Activated naive CD8-positive, alpha-beta T cell treated with anti-CD3 and anti-CD28 coated beads, Interleukin-2, amount 50 U/mL, for 24 hours (primary cell): ENCODE data around the gene MROH7.

Experiments
- ATAC-seq: fragments of 150-1000 bp; cut with Tn5 transposase; one replicate; pipeline ENCODE4 v1.10.0; 2021
- DNase-seq: peaks from one replicate; pipeline ENCODE4 v3.0.0; 2021
- H3K27ac Mint-ChIP-seq: one replicate; pipeline ENCODE4 v1.8.0; 2021; ENCODE audit warnings: mild to moderate bottlenecking, mixed read lengths
- H3K27me3 Mint-ChIP-seq: one replicate; pipeline ENCODE4 v1.8.0; 2021; ENCODE audit warnings: mixed read lengths
- H3K36me3 Mint-ChIP-seq: one replicate; pipeline ENCODE4 v1.8.0; 2021; ENCODE audit warnings: low read depth, mixed read lengths
- H3K4me1 Mint-ChIP-seq: one replicate; pipeline ENCODE4 v1.8.0; 2021; ENCODE audit warnings: mixed read lengths
- H3K4me3 Mint-ChIP-seq: one replicate; pipeline ENCODE4 v1.8.0; 2021; ENCODE audit warnings: mild to moderate bottlenecking, moderate library complexity, mixed read lengths
- H3K9me3 Mint-ChIP-seq: one replicate; pipeline ENCODE4 v1.8.0; 2021; ENCODE audit warnings: mixed read lengths

The MROH7 gene

GRCh38 chr1:54685335-54685905 is 43.8 kb downstream of the MROH7 start:
- Mint-ChIP-seq H3K27me3 (no peaks in the 10 kb centered on the region), H3K4me3 (no peak overlapping the region), H3K9me3 (no peaks in the 10 kb centered on the region), H3K27ac (no peak overlapping the region), H3K4me1 (no peaks in the 10 kb centered on the region), H3K36me3 (no peaks in the 10 kb centered on the region)
- ATAC-seq (no peak), DNase-seq (no peak)

DNA sequence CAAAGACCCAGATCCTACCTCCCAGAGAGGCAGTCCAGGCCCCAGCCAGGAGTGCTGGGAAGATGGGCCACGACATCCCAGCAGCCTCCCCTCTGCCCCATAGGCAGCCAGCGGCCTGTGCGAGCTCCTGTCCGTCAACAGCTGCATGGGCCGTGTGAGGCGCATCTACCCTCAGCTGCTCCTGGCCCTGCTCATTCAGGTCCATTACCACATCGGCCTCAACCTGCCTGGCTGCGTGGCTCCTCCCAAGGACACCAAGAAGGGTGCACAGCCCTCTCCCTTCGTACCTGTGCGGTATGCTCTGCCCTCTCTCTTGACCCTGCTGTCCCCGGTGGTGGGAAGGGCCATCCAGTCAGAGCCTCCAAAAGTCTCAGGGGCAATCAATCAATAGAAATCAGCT is 44.6 kb downstream of the MROH7 start:
- H3K9me3 Mint-ChIP-seq = no peaks in the 10 kb centered on the region
- no peaks in the 10 kb centered on the region for H3K27me3 Mint-ChIP-seq

GRCh38 chr1:54694771-54695170 is 53.2 kb downstream of the MROH7 start:
- Mint-ChIP-seq H3K9me3 (no peaks in the 10 kb centered on the region), H3K4me3 (no peak overlapping the region), H3K27me3 (peaks cover 2% of the 10 kb centered on the region), H3K36me3 (no peaks in the 10 kb centered on the region), H3K4me1 (peaks cover 4% of the 10 kb centered on the region), H3K27ac (no peak overlapping the region)
- DNase-seq = no peak
- ATAC-seq = no peak

More for the DNA sequence above, 44.6 kb downstream of the MROH7 start:
- no peak overlapping the region for H3K4me3 Mint-ChIP-seq
- DNase-seq (no peak), ATAC-seq (no peak)
- no peaks in the 10 kb centered on the region for H3K36me3 Mint-ChIP-seq
- H3K4me1 Mint-ChIP-seq = no peaks in the 10 kb centered on the region
- H3K27ac Mint-ChIP-seq = no peak overlapping the region

DNA sequence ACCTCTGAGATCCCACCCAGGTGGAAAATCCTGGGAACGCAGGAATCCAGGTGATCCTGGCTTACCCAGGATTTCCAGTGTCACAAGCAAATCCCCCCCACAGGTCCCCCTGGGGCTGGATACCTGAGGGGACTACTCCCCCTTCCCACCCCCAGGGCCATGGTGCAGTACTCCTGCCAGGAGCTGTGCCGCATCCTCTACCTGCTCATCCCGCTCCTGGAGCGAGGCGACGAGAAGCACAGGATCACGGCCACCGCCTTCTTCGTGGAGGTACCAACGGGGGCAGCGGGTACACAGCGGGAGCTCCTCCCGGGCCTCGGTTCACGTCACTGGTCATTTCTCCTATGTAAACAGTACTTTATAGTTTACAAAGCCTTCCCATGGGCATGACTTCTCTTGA is 53.6 kb downstream of the MROH7 start:
- H3K27ac Mint-ChIP-seq = no peak overlapping the region
- H3K9me3 Mint-ChIP-seq = no peaks in the 10 kb centered on the region
- peaks cover 4% of the 10 kb centered on the region for H3K4me1 Mint-ChIP-seq
- H3K27me3 Mint-ChIP-seq = peaks cover 2% of the 10 kb centered on the region
- H3K4me3 Mint-ChIP-seq = no peak overlapping the region
- DNase-seq (no peak), ATAC-seq (no peak)
- H3K36me3 Mint-ChIP-seq = no peaks in the 10 kb centered on the region

- H3K27ac Mint-ChIP-seq = no peak overlapping the region
Measured at GRCh38 chr1:54695764-54696163, 54.2 kb downstream of the MROH7 start.

DNA sequence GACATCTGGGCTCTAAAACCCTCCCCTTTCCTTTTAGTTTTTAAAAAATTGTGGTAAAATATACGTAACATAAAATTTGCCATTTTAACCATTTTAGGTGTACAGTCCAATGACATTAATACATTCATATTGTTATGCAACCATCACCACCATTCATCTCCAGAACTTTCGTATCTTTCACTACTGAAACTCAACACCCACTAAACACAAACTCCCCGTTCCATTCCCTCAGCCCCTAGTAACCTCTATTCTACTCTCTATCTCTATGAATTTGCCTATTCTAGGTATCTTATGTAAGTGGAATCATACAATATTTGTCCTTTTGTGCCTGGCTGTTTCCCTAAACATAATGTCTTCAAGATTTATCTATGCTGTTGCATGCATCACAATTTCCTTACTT is 54.7 kb downstream of the MROH7 start:
- no peak overlapping the region for H3K4me3 Mint-ChIP-seq
- H3K27ac Mint-ChIP-seq = no peak overlapping the region
- H3K27me3 Mint-ChIP-seq = peaks cover 2% of the 10 kb centered on the region
- DNase-seq (no peak), ATAC-seq (no peak)
- H3K4me1 Mint-ChIP-seq = peaks cover 4% of the 10 kb centered on the region
- H3K9me3 Mint-ChIP-seq = no peaks in the 10 kb centered on the region
- no peaks in the 10 kb centered on the region for H3K36me3 Mint-ChIP-seq

More at GRCh38 chr1:54695764-54696163, 54.2 kb downstream of the MROH7 start:
- Mint-ChIP-seq H3K4me1 (peaks cover 4% of the 10 kb centered on the region), H3K9me3 (no peaks in the 10 kb centered on the region), H3K36me3 (no peaks in the 10 kb centered on the region), H3K27me3 (peaks cover 2% of the 10 kb centered on the region), H3K4me3 (no peak overlapping the region)
- no peak for ATAC-seq
- no peak for DNase-seq

DNA sequence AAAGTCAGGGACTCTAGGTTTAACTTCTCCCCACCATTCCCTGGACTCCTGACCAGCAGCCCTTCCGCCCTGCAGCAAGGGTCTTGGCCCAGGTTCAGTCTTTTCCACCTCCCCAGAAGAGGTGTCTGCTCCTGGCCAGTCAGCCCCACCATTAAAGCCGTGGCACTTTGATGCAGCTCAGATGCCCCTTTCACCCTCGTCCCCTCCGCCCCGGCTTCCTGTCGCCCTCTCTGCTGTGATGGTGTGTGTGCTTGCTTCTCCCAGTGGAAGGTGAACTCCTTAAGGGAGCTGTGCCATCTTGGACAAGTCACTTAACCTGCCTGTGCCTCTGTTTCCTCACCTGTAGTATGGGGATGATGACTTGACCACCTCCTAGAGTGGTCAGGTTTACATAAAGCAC is 56.3 kb downstream of the MROH7 start:
- H3K9me3 Mint-ChIP-seq = no peaks in the 10 kb centered on the region
- H3K36me3 Mint-ChIP-seq = no peaks in the 10 kb centered on the region
- H3K27me3 Mint-ChIP-seq = peaks cover 2% of the 10 kb centered on the region
- H3K27ac Mint-ChIP-seq = no peak overlapping the region
- DNase-seq = no peak
- ATAC-seq = no peak
- H3K4me1 Mint-ChIP-seq = peaks cover 4% of the 10 kb centered on the region
- no peak overlapping the region for H3K4me3 Mint-ChIP-seq

- peaks cover 4% of the 10 kb centered on the region for H3K4me1 Mint-ChIP-seq
- DNase-seq (no peak), ATAC-seq (no peak)
- H3K27me3 Mint-ChIP-seq = peaks cover 2% of the 10 kb centered on the region
- H3K36me3 Mint-ChIP-seq = no peaks in the 10 kb centered on the region
- no peaks in the 10 kb centered on the region for H3K9me3 Mint-ChIP-seq
- no peak overlapping the region for H3K27ac Mint-ChIP-seq
- no peak overlapping the region for H3K4me3 Mint-ChIP-seq
Measured at GRCh38 chr1:54698346-54698745, 56.8 kb downstream of the MROH7 start.

GRCh38 chr1:54699936-54700525 is 58.4 kb downstream of the MROH7 start:
- no peak for DNase-seq
- no peaks in the 10 kb centered on the region for H3K36me3 Mint-ChIP-seq
- H3K9me3 Mint-ChIP-seq = no peaks in the 10 kb centered on the region
- no peak for ATAC-seq
- peaks cover 4% of the 10 kb centered on the region for H3K4me1 Mint-ChIP-seq
- H3K27me3 Mint-ChIP-seq = peaks cover 5% of the 10 kb centered on the region
- H3K27ac Mint-ChIP-seq = no peak overlapping the region
- H3K4me3 Mint-ChIP-seq = no peak overlapping the region

- DNase-seq = no peak
- ATAC-seq = no peak
- peaks cover 7% of the 10 kb centered on the region for H3K27me3 Mint-ChIP-seq
- no peaks in the 10 kb centered on the region for H3K9me3 Mint-ChIP-seq
- no peaks in the 10 kb centered on the region for H3K4me1 Mint-ChIP-seq
- H3K4me3 Mint-ChIP-seq = no peak overlapping the region
- no peaks in the 10 kb centered on the region for H3K36me3 Mint-ChIP-seq
- no peak overlapping the region for H3K27ac Mint-ChIP-seq
Measured at GRCh38 chr1:54701066-54701465, 59.5 kb downstream of the MROH7 start.

- ATAC-seq = no peak
- Mint-ChIP-seq H3K36me3 (no peaks in the 10 kb centered on the region), H3K4me3 (no peak overlapping the region)
Measured at GRCh38 chr1:54701996-54702395, 60.4 kb downstream of the MROH7 start.

GRCh38 chr1:54703471-54703870 is 61.9 kb downstream of the MROH7 start:
- Mint-ChIP-seq H3K27me3 (peaks cover 9% of the 10 kb centered on the region), H3K4me3 (no peak overlapping the region), H3K4me1 (no peaks in the 10 kb centered on the region), H3K27ac (no peak overlapping the region), H3K9me3 (no peaks in the 10 kb centered on the region), H3K36me3 (no peaks in the 10 kb centered on the region)
- ATAC-seq (no peak), DNase-seq (no peak)

More at GRCh38 chr1:54701996-54702395, 60.4 kb downstream of the MROH7 start:
- no peak for DNase-seq
- no peak overlapping the region for H3K27ac Mint-ChIP-seq
- peaks cover 7% of the 10 kb centered on the region for H3K27me3 Mint-ChIP-seq
- H3K4me1 Mint-ChIP-seq = no peaks in the 10 kb centered on the region
- no peaks in the 10 kb centered on the region for H3K9me3 Mint-ChIP-seq

DNA sequence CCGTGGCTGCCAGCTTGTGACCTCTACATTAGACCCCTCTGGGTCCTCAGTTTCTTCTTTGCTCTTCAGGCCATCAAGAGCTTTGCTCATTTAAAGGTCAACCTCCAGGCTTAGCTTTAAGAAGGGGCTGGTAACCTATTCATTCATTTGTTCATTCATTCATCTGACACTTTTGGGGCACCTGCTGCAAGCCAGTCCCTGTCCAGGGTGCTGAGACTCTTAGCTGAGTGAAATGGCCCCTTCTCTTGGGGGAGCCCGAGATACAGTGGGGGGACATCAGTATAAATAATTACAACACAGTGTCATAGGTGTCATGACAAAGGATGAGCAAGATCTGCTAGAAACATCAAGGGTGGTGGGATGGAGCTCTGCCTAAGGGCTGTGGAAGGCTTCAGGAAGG is 63.6 kb downstream of the MROH7 start:
- Mint-ChIP-seq H3K9me3 (no peaks in the 10 kb centered on the region), H3K36me3 (no peaks in the 10 kb centered on the region), H3K27me3 (peaks cover 10% of the 10 kb centered on the region), H3K4me3 (no peak overlapping the region), H3K4me1 (no peaks in the 10 kb centered on the region), H3K27ac (no peak overlapping the region)
- no peak for ATAC-seq
- no peak for DNase-seq

- DNase-seq (no peak), ATAC-seq (no peak)
- Mint-ChIP-seq H3K27me3 (peaks cover 10% of the 10 kb centered on the region), H3K27ac (no peak overlapping the region), H3K36me3 (no peaks in the 10 kb centered on the region), H3K9me3 (no peaks in the 10 kb centered on the region), H3K4me3 (no peak overlapping the region), H3K4me1 (no peaks in the 10 kb centered on the region)
Measured at GRCh38 chr1:54706419-54706818, 64.8 kb downstream of the MROH7 start.

DNA sequence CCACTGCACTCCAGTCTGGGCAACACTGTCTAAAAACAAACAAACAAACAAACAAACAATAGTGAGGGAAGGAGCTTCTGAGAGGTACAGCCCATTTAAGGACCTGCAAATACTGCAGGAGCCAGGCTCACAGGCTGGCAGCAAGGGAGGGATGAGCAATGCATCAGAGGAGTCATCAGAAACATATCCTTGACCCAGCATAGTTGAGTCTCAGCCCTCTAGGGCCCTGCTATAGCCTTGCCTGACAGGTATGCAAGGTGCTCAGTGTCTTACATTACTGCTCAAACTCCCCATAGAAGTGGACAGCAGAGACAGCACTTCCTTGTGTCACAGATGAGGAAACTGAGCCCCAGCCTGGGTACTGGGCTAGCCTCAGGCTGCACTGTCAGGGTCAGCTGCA is 66.8 kb downstream of the MROH7 start:
- Mint-ChIP-seq H3K36me3 (no peaks in the 10 kb centered on the region), H3K27ac (no peak overlapping the region), H3K27me3 (peaks cover 10% of the 10 kb centered on the region), H3K4me1 (no peaks in the 10 kb centered on the region), H3K4me3 (no peak overlapping the region), H3K9me3 (no peaks in the 10 kb centered on the region)
- DNase-seq (no peak), ATAC-seq (no peak)
